AG10803 (cell line): Measurements from ENCODE around the gene SRP68.

Experiments
- DNase-seq: peaks from one replicate; pipeline ENCODE4 v3.0.0; 2010; ENCODE audit warnings: low read depth
- H3K4me3 ChIP-seq: 2 replicates; pipeline ENCODE4 v1.5.1; 2011; ENCODE audit warnings: mild to moderate bottlenecking, low read length, control low read depth
- CTCF ChIP-seq: conservative IDR thresholded peaks from 2 replicates; pipeline ENCODE4 v1.5.1; 2011; ENCODE audit warnings: mild to moderate bottlenecking, low read length, control low read depth, inconsistent platforms

Gene SRP68

GRCh38 chr17:76014100-76014924 is 58.0 kb downstream of the SRP68 start:
- H3K4me3 ChIP-seq = no peak overlapping the region
- peak; percentile 84 for TF ChIP-seq CTCF
- peak; percentile 54 for DNase-seq

- DNase-seq = no peak
- H3K4me3 ChIP-seq = no peak overlapping the region
- no peak for TF ChIP-seq CTCF
Observed at GRCh38 chr17:76013377-76013932, 58.9 kb downstream of the SRP68 start.

- no peak for TF ChIP-seq CTCF
- no peak for DNase-seq
- H3K4me3 ChIP-seq = no peak overlapping the region
Observed at GRCh38 chr17:76011951-76012350, 60.4 kb downstream of the SRP68 start.

- TF ChIP-seq CTCF = no peak
- no peak for DNase-seq
- no peak overlapping the region for H3K4me3 ChIP-seq
Observed at GRCh38 chr17:76009969-76010661, 62.2 kb downstream of the SRP68 start.

GRCh38 chr17:76009447-76009846 is 62.9 kb downstream of the SRP68 start:
- no peak for TF ChIP-seq CTCF
- DNase-seq = no peak
- H3K4me3 ChIP-seq = no peak overlapping the region

- TF ChIP-seq CTCF = no peak
- DNase-seq = no peak
- H3K4me3 ChIP-seq = no peak overlapping the region
Observed at GRCh38 chr17:76008630-76009425, 63.5 kb downstream of the SRP68 start.
